T-helper 22 cell (primary cell): ENCODE results near the gene OR2AJ1.

Experiments used
- DNase-seq: peaks from one replicate; pipeline ENCODE4 v3.0.0-alpha.2; 2020; ENCODE audit warnings: low read depth

The OR2AJ1 gene, protein sequence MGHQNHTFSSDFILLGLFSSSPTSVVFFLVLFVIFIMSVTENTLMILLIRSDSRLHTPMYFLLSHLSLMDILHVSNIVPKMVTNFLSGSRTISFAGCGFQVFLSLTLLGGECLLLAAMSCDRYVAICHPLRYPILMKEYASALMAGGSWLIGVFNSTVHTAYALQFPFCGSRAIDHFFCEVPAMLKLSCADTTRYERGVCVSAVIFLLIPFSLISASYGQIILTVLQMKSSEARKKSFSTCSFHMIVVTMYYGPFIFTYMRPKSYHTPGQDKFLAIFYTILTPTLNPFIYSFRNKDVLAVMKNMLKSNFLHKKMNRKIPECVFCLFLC

DNA sequence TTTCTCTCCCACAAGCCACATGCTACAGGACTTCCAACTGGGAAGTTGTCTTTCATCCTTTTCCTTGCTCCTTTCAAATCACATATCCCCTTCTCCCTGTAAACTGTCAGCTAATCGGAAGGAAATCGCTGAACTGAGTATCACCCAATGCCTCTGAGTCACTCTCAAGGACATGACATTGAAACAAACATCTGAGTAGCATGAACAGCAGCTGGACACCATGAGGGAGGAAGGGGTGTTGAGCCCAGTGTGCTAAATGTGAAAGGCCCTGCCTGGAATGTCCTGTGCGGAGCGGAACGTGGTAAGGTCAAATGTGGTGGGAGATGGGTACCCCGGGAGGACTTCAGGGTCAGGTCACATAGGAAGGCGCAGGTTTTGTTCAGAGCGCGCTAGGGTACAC lies at the start of gene OR2AJ1:
Gene OR2AJ1, plus strand, starts transcription at position 22 of the 400 bp plus-strand sequence. CDS start 8,880 bp downstream, outside the sequence.
- DNase-seq, result no peak

DNA sequence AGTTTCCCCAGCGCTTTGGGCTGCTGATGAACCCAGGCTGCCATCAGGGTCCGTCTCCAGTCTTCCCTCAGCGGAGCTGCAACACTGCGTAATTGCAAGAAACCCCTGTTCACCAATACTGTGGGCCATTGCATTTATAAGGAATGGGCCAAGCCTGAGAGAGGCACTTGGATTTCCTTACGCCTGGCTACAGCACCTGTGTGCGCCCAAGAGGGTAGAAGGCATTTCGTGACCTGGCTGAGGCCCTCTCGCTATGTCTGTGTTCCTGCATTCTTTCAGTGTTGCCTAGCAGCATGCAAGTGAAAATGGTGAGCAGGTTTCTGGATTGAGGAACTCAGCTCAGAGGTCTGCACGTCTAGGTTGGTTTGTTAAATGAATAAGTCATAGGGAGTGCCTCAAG lies 41.3 kb upstream of the OR2AJ1 start:
- DNase-seq, result no peak

DNA sequence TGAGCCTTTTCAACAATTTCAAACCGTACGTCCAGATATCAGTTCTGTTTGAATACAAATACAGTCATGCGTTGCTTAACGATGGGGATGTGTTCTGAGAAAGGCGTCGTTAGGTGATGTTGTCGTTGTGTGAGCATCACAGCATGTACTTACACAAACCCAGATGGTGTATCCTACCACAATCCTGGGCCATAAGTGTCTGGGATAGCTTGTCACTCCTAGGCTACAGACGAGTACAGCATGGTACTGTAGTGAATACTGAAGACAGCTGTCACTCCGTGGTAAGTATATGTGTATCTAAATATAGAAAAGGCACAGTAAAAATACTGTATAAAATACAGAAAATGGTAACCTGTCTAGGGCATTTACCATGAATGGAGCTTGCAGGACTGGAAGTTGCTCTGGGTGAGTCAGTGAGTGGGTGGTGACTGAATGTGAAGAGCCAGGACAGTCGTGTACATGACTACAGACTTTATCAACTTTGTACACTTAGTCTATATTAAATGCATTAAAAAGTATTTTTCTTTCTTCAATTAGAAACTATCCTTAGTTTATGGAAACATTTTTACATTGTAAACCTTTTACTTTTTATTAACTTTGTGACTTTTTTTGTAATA lies 39.8 kb upstream of the OR2AJ1 start:
- no peak for DNase-seq

DNA sequence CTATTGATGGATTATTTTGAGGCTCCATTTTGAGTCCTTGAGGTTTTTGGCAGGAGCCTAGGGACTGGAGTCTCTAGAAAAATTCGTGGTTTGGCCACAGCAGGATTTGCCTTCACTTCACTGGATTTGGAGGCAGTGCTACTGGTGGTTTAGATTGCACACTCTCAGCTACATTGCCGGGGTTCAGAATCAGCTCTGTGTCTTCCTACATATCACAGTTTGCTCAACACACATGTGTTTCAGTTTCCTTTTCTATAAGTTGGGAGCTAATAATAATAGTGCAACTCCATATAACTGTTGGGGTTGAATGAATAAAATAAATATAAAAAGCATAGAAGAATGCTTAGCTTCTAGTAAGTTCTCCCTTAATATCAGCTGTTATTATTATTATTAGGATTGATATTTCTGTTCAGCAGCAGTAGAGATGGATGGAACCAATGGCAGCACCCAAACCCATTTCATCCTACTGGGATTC lies 29.5 kb upstream of the OR2AJ1 start, which contains the start of gene OR2W3:
Gene OR2W3, plus strand, starts transcription at position 425 of the 475 bp plus-strand sequence. Its CDS starts 0 bp downstream, at position 425.
- DNase-seq, result no peak

DNA sequence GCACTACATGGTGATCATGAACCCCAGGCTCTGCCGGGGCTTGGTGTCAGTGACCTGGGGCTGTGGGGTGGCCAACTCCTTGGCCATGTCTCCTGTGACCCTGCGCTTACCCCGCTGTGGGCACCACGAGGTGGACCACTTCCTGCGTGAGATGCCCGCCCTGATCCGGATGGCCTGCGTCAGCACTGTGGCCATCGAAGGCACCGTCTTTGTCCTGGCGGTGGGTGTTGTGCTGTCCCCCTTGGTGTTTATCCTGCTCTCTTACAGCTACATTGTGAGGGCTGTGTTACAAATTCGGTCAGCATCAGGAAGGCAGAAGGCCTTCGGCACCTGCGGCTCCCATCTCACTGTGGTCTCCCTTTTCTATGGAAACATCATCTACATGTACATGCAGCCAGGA lies 28.7 kb upstream of the OR2AJ1 start:
- no peak for DNase-seq

DNA sequence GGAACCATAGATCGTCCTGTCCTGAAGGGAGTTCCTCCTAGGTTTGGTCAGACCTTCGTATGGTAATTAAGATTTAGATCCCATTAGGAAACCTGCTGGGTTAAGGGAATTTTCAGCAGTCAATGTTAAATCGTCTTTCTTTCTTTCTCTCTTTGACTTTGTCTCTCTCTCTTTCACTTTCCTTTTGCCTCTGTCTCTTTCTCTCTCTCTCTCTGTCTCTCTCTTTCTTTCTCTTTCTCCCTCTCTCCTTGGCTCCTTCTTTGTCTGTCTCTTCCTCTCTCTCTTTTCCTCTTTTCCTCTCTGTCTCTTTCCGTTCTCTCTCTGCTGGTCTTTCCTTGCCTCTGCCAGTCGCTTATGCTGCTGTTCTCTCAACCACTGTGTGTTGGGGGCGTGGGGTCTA lies 20.6 kb upstream of the OR2AJ1 start:
- no peak for DNase-seq

DNA sequence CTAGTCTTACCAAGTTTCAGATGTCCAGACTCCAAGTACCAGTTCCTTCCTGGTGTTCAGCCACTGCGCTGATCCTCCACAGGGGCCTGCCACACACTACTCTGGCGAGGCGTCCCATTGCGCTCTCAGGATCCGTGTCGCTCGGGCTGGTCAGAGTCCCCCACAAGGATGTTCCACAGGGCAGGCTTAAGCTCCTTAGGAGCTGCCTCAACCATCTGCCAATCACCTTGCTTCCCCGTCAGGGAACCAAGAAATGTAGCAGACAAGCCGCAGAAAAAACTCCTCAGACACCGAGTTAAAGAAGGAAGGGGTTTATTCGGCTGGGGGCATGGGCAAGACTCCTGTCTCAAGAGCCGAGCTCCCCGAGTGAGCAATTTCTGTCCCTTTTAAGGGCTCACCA lies 19.5 kb upstream of the OR2AJ1 start:
- DNase-seq, result no peak

DNA sequence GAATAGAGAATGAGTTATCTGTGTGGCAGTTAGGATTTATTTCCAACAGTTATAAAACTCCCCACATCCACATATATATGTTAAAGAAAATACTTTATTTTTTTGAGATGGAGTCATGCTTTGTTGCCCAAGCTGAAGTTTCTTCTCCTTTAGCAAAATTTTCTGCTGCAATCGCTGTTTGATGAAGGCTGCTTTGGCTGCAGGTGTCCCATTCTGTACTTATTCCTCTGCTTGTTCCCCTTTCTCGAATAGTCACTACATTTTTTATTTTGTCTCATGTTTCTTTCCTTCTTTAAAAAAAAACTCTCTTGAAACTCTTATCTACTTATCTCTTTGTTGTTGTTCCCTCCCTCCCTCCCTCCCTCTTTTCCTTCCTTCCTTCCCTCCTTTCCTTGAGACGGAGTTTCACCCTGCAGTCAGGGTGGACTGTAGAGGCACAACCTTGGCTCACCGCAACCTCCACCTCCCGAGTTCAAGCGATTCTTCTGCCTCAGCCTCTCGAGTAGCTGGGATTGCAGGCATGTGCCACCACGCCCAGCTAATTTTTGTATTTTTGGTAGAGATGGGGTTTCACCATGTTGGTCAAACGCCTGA lies 18.7 kb upstream of the OR2AJ1 start:
- DNase-seq, result no peak

DNA sequence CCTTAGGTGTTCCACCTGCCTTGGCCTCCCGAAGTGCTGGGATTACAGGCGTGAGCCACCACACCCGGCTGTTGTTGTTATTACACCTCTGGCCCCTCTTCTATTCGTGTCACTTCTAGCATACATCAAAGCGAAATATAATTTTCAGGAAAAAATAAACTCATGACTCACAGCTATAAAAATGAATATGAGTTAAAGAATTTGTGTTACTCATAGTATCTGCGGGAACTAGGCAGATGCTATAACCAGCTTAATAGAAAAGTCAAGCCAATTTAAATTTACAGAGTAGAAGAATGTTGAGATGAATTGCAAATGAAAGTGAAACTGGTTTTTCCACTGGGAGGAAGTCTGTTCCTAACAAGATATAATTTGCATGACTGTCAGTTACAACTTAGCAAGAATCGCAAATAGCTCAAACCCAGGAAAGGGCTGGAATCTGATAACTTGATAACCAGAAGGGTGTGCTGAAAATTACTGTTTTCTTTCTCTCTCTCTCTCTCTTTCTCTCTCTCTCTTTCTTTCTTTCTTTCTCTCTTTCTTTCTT lies 18.1 kb upstream of the OR2AJ1 start:
- DNase-seq, result no peak

DNA sequence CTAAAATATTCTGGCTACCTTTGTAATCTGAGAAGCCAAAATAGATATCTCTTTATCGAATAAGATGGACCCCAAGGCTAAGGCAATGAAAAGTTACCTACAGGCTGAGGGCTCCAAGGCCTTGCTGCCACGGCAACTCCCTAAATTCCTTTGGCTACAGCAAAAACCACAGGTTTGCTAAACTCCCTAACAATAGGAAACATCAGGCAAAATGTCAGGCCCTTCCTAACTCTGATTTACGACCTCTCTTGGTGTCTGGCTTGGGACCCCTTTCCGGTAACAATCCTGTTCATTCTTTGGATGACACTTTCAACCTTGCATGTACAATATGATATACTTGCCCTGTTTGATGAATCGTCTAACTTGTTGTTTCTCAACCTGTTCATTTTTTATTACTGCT lies 15.9 kb upstream of the OR2AJ1 start:
- DNase-seq, result no peak

DNA sequence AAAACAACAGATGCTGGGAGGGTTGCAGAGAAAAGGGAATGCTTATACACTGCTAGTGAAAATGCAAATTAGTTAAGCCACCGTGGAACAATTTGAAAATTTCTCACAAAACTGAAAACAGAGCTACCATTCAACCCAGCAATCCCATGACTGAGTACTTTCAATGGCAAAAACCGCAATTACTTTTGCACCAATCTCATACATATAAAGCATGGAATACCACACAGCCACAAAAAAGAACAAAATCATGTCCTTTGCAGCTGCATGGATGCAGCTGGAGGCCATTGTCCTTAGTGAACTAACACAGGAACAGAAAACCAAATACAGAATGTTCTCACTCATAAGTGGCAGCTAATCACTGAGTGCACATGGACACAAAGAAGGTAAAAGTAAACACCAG lies 10.9 kb upstream of the OR2AJ1 start:
- no peak for DNase-seq

DNA sequence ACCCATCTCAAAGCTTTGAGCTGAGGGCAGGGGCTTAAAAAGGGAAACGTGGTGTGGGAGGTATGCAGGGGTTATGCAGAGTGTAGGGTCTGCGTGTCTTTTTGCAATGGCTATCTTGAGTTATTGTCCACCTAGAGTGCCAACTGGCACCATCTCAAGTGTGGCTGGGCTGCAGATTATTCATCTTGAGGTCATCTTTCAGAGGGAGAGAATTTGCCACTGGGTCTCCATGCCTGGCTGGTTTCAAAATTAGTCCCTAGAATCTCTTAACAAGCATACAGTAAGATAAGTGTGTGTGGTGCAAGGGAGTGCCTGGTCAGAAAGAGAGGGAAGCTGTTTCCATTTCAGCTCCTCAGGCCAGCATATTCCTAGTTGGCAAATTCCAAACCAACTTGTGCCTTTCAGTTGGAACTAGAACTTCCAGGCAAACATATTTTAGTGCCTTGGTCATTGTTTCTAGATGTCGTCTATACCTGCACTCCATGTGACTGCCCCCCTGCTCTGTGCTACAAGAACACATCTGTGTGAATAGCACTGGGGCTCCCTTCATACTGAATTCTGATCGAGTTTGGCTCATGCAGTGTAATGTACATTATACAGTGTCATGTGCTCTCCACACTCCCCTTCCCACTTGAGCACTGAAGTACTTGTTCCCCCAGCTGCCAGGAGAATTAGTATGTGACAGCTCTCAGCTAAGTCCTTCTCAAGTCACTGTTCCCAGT lies 9.6 kb upstream of the OR2AJ1 start:
- no peak for DNase-seq

DNA sequence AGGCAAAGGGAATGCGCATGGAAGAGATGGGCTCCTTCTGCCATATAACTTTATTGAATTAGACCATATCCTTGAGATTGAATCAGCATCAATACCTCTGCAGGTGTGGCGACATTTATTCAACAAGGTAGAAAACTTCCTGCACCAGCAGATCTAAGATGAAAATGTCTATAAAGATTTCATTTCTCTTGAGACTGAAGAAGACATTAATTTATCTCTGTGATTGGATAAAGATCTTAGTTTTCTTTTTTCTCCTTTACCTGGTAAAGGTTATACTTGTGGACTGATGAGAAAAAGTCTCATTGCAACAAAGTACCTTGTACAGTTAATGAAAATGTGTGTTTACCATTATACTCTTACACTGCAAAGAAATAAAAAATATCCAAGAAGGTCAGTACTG lies 4.7 kb upstream of the OR2AJ1 start, which contains the start of gene OR2T8:
Gene OR2T8, plus strand, starts transcription at position 301 of the 400 bp plus-strand sequence. CDS start 766 bp downstream, outside the sequence.
- DNase-seq, result no peak

DNA sequence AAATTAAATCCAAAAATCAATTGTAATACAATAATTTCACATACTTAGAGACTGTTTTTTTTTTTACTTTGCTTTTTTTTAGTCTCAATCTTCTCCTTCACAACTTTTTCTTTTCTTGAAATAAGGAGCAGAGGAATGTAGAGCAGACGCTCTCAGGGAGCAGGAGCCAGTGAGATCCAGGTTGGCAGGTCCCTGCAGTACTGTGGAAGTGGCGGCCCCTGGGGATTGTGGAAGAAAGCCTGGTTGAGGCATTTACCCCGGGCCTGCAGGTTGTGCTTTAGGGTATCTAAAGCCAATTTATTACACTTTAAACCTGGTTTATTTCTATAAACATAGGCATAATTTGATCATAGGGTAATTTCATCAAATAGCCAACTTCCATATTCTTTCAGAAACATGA lies 748 bp upstream of the OR2AJ1 start:
- no peak for DNase-seq

DNA sequence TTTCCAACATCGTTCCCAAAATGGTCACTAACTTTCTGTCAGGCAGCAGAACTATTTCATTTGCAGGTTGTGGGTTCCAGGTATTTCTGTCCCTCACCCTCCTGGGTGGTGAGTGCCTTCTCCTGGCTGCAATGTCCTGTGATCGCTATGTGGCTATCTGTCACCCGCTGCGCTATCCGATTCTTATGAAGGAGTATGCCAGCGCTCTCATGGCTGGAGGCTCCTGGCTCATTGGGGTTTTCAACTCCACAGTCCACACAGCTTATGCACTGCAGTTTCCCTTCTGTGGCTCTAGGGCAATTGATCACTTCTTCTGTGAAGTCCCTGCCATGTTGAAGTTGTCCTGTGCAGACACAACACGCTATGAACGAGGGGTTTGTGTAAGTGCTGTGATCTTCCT lies 9.3 kb downstream of the OR2AJ1 start:
- DNase-seq, result no peak

DNA sequence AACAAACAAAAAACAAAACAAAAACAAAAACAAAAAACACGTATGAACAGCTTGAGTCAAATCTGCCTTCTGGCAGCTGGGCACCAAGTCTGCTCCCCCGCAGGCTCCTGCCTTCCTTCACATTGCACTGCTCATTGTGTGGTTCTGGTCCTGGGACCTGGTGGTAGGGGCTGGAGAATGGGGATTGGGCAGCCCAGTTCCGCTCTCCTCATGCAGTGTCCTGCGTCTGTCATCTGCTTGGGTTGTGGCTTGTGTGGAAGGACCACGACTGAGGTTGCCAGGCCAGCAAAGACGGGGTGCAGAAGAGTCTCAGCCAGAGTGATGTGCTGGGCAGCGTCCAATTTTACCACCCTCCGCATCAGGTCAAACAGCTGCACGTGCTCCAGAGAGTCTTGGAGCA lies 11.1 kb downstream of the OR2AJ1 start:
- DNase-seq, result no peak

DNA sequence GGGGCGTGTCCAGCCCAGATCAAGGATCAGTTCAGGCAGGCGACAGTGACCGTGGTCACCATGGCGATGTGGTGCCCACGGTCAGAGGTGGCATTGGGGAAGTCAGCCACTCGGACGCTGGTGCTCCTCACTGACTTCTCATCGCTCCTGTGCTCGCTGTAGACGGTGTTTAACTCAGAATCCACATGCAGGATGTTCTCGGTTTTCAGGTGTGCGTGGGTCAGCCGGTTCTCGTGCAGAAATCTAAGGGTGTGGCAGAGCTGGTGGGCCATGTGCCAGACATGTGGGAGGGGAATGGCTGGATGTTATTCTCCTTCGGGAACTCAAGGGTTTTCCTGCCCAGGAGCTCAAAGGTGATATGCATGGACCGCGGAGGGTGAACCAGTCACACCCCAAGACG lies 11.7 kb downstream of the OR2AJ1 start:
- no peak for DNase-seq

DNA sequence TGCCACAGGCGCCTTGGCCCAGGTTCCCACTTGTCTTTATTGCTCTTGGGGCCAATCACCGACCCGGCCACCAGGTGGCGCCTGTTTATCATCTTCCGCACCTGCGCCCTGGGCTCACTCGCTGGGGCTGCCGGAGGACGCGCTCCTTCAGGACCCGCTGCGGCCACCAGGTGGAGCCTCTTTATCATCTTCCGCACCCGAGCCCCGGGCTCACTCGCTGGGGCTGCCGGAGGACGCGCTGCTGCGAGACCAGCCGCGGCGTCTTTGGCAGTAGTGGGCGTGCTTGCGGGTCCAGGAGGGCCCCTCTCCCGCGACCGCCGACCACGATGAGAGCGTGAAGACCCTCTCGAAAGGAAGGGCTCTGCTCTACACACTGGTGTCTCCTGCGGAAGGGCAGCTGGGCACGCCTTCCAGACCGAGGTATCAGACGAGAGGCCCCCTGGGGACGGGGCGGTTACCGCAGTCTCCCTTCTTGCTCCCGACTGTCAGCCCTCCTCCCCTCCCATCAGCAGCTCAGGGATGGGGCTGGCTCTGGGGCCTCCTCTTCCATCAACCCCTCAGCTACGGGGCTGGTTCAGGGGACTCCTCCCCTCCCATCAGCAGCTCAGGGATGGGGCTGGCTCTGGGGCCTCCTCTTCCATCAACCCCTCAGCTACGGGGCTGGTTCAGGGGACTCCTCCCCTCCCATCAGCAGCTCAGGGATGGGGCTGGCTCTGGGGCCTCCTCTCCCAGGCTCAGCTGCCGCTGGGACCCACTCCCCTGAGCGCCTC lies 12.5 kb downstream of the OR2AJ1 start:
- DNase-seq, result peak; percentile 20

DNA sequence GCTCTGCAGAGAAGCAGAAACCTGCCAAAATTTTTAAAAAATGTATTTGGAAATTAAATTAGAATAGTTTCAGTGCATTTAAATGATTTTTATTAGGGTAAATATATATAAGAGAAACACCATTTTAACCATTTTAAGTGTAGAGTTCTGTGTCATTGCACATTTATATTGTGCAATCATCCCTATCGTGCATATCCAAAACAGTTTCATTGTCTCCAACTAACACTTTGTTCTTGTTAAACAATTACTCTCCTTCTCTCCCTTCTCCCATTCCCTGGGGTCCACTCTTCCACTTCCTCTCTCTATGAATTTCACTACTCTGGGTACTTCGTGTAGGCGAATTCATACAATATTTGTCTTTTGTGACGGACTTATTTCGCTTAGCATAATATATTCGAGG lies 17.9 kb downstream of the OR2AJ1 start:
- no peak for DNase-seq

DNA sequence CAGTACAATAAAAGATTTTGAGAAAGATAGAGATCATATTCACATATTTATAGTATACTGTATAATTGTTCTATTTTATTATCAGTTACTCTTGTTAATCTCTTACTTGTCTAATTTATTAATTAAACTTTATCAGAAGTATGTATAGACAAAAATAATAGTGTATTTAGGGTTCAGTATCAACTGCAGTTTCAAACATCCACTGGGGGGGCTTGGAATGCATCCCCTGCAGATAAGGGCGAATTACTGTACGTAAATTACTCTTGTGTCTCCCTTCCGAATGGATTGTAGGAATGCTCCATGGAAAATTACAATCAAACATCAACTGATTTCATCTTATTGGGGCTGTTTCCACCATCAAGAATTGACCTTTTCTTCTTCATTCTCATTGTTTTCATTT lies 23.9 kb downstream of the OR2AJ1 start, which contains the start of gene OR2L8:
Gene OR2L8, plus strand, starts transcription at position 301 of the 400 bp plus-strand sequence. Its CDS starts 0 bp downstream, at position 301.
- DNase-seq, result no peak

DNA sequence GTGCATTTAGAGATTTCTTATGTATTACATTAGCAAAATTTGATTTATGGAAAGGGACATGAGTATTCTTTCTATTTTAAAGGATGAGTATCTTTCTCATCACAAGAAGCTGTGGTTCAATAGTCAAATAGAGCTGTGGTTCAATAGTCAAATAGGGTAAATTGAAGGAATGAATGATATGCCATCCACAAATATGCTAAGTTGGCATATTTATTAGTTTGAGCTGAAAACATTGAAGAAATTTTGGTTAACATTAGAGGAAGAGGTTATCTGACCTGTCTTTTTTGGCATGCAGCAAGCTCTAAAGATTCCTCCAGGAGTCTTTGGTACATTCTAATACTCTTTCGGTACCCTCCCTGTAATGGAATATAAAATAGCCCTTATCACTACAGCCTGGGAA lies 28.7 kb downstream of the OR2AJ1 start:
- DNase-seq, result no peak
